ENCODE results near the gene ARHGEF7. TPM values are rescaled to one million over a fixed set of nuclear protein-coding genes. Genes with fewer than 3 reads are reported as not detected.
"Not testable (repeated sequence)": the region's sequence is repeated elsewhere in the genome, so short reads cannot be mapped to it uniquely, and the experiment has no call there.

Gene ARHGEF7
- total RNA-seq, 1 experiment from 2014 or later, result 47.3 TPM

- TF ChIP-seq, protein P1, sequence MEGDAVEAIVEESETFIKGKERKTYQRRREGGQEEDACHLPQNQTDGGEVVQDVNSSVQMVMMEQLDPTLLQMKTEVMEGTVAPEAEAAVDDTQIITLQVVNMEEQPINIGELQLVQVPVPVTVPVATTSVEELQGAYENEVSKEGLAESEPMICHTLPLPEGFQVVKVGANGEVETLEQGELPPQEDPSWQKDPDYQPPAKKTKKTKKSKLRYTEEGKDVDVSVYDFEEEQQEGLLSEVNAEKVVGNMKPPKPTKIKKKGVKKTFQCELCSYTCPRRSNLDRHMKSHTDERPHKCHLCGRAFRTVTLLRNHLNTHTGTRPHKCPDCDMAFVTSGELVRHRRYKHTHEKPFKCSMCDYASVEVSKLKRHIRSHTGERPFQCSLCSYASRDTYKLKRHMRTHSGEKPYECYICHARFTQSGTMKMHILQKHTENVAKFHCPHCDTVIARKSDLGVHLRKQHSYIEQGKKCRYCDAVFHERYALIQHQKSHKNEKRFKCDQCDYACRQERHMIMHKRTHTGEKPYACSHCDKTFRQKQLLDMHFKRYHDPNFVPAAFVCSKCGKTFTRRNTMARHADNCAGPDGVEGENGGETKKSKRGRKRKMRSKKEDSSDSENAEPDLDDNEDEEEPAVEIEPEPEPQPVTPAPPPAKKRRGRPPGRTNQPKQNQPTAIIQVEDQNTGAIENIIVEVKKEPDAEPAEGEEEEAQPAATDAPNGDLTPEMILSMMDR (IDR thresholded peaks at IDR 0.05), result no peak
- no peak for TF ChIP-seq STAT6 (CRISPR knock-in tag; conservative IDR thresholded peaks at IDR 0.05; ENCODE audit: low read depth)
Measured at GRCh38 chr13:111082240-111082639, 32.9 kb upstream of the ARHGEF7 start (continued).

- H3K4me3 Mint-ChIP-seq; ATAC-seq; H3K4me1 Mint-ChIP-seq; POLR2A ChIA-PET; DNase-seq (ENCODE audit: low spot score); H3K27ac Mint-ChIP-seq; H3K27me3 Mint-ChIP-seq (ENCODE audit: low read depth); H3K36me3 Mint-ChIP-seq; H3K9me3 Mint-ChIP-seq: not testable (repeated sequence)
- CTCF ChIA-PET, result interaction anchor here (0.7 kb wide), 1 partner anchor 15 kb away, joined by 3 read pairs; no protein-coding TSS in a partner anchor
Measured at GRCh38 chr13:111082769-111083168, 32.3 kb upstream of the ARHGEF7 start.

DNA sequence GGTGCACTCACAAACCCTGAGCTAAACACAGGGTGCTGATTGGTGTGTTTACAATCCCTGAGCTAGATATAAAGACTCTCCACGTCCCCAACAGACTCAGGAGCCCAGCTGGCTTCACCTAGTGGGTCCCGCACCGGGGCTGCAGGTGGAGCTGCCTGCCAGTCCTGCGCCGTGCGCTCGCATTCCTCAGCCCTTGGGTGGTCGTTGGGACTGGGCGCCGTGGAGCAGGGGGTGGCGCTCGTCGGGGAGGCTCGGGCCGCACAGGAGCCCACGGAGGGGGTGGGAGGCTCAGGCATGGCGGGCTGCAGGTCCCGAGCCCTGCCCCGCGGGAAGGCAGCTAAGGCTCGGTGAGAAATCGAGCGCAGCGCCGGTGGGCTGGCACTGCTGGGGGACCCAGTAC lies 31.4 kb upstream of the ARHGEF7 start:
- POLR2A ChIA-PET, H3K4me3 Mint-ChIP-seq: not testable (repeated sequence)
- CTCF ChIA-PET, result interaction anchor here (0.8 to 1.0 kb wide), 2 partner anchors 11 to 16 kb away, joined by 3 read pairs; no protein-coding TSS in a partner anchor

GRCh38 chr13:111090169-111090568 lies 24.9 kb upstream of the ARHGEF7 start:
- POLR2A ChIA-PET, result no interaction called here
- Mint-ChIP-seq H3K36me3 (no peaks in the 10 kb centered on the region), H3K27me3 (ENCODE audit: low read depth) (no peaks in the 10 kb centered on the region; the same call in 1 of the 2 replicates), H3K4me3 (no peak overlapping the region), H3K9me3 (peaks cover 6% of the 10 kb centered on the region; the same call in 1 of the 2 replicates), H3K27ac (no peak overlapping the region), H3K4me1 (0 out of 2 replicates have a peak, but pooled peaks cover 4% of the 10 kb centered on the region)
- CTCF ChIA-PET, result no interaction called here
- DNase-seq (ENCODE audit: low spot score) (no peak), ATAC-seq (no peak)
- TF ChIP-seq, protein P2, sequence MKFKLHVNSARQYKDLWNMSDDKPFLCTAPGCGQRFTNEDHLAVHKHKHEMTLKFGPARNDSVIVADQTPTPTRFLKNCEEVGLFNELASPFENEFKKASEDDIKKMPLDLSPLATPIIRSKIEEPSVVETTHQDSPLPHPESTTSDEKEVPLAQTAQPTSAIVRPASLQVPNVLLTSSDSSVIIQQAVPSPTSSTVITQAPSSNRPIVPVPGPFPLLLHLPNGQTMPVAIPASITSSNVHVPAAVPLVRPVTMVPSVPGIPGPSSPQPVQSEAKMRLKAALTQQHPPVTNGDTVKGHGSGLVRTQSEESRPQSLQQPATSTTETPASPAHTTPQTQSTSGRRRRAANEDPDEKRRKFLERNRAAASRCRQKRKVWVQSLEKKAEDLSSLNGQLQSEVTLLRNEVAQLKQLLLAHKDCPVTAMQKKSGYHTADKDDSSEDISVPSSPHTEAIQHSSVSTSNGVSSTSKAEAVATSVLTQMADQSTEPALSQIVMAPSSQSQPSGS (CRISPR knock-in tag; IDR thresholded peaks at IDR 0.05; ENCODE audit: borderline replicate concordance, low read depth), result no peak
- TF ChIP-seq GTF2I (CRISPR knock-in tag; conservative IDR thresholded peaks at IDR 0.05) (no peak), STAT6 (CRISPR knock-in tag; conservative IDR thresholded peaks at IDR 0.05; ENCODE audit: low read depth) (no peak), ESRRA (CRISPR knock-in tag; IDR thresholded peaks at IDR 0.05; ENCODE audit: borderline replicate concordance) (no peak), GABPB1 (CRISPR knock-in tag; IDR thresholded peaks at IDR 0.05) (no peak), ZNF121 (CRISPR knock-in tag; IDR thresholded peaks at IDR 0.05) (no peak), FOXP4 (CRISPR knock-in tag; IDR thresholded peaks at IDR 0.05) (no peak), ZNF425 (CRISPR knock-in tag; conservative IDR thresholded peaks at IDR 0.05) (no peak), OVOL2 (CRISPR knock-in tag; IDR thresholded peaks at IDR 0.05; ENCODE audit: borderline replicate concordance) (no peak)
- TF ChIP-seq, protein P3, sequence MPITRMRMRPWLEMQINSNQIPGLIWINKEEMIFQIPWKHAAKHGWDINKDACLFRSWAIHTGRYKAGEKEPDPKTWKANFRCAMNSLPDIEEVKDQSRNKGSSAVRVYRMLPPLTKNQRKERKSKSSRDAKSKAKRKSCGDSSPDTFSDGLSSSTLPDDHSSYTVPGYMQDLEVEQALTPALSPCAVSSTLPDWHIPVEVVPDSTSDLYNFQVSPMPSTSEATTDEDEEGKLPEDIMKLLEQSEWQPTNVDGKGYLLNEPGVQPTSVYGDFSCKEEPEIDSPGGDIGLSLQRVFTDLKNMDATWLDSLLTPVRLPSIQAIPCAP (CRISPR knock-in tag; IDR thresholded peaks at IDR 0.05), result no peak
- TF ChIP-seq, protein P4, sequence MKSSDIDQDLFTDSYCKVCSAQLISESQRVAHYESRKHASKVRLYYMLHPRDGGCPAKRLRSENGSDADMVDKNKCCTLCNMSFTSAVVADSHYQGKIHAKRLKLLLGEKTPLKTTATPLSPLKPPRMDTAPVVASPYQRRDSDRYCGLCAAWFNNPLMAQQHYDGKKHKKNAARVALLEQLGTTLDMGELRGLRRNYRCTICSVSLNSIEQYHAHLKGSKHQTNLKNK (CRISPR knock-in tag; IDR thresholded peaks at IDR 0.05), result no peak

More for the DNA sequence above, 31.4 kb upstream of the ARHGEF7 start:
- not testable (repeated sequence) for DNase-seq (ENCODE audit: low spot score); H3K27ac Mint-ChIP-seq; H3K4me1 Mint-ChIP-seq; H3K9me3 Mint-ChIP-seq; ATAC-seq; H3K27me3 Mint-ChIP-seq (ENCODE audit: low read depth); H3K36me3 Mint-ChIP-seq
